GM21381 (cell line): ENCODE data around the gene ABHD11.
"Not testable (repeated sequence)": the region's sequence is repeated elsewhere in the genome, so short reads cannot be mapped to it uniquely, and the experiment has no call there.

Experiments used
- ATAC-seq: cut with Tn5 transposase; IDR thresholded peaks from one replicate; pipeline ENCODE4 v1.9.1; 2021; ENCODE audit warnings: mild to moderate bottlenecking, moderate library complexity; ENCODE audit not compliant: unreplicated experiment

Gene ABHD11

GRCh38 chr7:73746378-73746777 is 7.8 kb upstream of the ABHD11 start:
- ATAC-seq = no peak

DNA sequence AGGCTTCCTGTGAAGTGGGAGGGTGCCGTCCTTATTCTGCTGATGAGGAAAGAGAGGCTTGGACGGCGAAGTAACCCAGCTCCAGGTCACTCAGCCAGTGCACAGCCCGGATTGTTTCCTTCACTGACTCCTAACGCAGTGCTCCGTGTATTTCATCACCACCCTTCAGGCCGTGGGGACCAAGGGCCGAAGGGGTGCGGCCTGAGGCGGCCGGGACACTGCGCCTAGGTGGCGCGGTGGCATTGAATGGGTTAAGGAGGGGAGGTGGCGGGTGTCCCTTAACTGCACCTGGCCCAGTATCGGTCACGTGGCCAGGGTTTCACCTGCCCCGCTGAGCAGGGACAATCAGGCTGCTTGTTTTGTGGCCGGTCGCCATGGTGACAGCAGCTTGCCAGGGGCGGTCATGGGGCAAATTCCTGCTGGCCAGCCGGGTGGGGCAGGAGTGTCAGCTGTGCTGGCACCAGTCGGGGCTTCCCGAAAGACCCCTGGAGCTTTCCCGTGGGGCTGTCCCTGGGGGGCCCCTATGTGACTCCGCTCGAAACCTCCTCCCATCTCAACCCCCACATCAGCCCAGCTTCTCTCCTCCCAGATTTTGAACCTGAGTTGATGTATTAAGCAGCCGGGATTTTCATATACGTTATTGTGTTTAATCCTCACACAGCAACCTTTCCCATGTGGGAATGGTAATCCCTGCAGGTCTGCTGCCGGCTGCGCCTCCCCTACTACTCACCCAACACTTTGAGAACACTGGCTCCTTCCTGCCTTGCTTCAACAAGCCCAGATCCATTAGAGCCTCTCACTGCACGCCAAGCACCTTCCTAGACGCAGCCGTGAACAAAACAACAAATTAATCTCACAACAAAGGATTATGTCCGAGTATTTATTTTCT is 4.4 kb upstream of the ABHD11 start:
- ATAC-seq = no peak

DNA sequence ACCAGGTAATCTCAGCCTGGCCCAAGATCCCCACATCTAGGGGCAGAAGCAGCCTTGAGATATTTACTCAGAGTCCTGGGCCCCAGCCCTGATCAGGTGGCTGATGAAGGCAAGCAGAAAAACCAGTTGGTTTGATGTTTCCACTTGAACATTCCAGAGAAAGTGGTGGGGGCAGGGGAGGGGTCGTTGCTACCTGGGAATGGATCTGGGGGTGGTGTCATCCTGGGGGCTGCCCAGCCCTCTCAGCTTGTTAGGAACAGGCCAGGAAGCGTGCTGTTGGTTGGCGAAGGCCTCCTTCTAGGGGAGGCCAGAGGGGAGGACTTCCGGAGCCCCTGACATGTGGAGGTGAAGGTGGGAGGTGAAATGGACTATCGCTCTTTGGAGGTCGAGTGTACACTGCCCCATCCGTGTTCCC is 3.7 kb upstream of the ABHD11 start:
- no peak for ATAC-seq

GRCh38 chr7:73741600-73741999 is 3.0 kb upstream of the ABHD11 start:
- no peak for ATAC-seq

DNA sequence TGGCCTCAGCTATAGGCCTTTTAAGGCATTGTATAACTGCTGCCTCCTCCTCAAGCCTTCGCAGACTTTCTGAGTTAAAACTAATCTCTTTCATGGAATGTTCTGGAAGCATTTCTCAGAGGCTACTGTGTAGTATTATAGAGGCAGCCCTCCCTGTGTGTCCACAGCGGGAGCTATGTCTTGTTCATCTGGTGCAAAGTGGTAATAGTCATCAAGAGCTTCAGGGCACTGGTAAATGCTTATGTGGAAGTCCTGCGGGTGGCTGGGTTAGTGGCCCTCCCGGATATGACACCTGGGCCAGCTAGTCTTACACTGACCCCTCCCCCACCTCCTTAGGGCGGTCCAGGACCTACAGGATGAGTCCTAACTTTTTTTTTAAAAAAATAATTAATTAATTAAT is 2.2 kb upstream of the ABHD11 start:
- no peak for ATAC-seq

DNA sequence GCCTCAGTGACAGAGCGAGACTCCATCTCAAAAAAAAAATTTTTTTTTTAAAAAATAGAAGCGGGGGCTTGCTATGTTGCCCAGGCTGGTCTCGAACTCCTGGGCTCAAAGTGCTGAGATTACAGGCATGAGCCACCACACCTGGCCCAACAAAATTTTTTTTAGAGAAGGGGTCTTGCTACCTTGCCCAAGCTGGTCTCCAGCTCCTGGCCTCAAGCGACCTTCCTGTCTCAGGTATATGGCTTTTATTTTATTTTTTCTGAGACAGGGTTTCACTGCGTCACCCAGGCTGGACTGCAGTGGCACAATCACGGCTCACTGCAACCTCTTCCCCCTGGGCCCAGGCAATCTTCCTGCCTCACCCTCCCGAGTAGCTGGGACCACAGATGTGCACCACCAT is 1.6 kb upstream of the ABHD11 start:
- ATAC-seq = no peak

DNA sequence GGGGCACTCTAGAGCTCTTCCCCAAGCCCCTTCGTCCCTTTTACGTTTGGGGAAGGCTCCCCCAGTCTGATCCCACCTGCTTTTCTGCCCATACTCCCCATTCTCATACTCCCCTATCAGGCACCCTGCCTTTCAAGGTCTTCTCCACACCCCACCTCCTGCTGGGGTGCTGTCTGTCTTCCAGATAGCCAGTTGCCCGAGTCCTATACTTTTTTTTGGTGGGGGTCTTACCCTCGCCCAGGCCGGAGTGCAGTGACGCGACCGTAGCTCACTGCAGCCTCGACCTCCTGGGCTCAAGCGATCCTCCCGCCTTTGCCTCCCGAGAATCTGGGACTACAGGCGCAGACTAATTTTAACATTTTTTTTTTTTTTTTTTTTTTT is 775 bp upstream of the ABHD11 start:
- ATAC-seq = no peak

GRCh38 chr7:73738220-73738611 is 386 bp downstream of the ABHD11 start:
- no peak for ATAC-seq

- no peak for ATAC-seq
Measured at GRCh38 chr7:73737491-73738219, 947 bp downstream of the ABHD11 start.

DNA sequence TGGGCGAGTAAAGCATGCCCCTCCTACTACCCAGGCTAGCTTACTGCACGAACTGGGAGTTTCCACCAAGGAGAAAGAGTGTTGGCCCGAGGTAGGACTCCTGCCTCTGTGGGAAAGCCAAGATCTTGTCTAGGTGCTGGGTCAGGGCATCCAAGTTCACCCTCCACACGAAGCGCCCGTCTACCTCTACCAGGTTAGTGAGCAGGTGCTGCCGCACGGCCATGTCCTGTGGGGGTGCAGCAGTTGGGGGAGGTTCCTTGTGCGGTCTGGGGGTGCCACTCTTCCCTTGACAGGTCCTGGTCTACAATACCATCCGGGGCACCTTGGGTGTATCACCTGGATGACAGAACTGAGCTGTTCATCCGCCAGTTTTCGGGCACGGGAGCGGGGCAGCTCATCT is 1.7 kb downstream of the ABHD11 start:
- no peak for ATAC-seq

DNA sequence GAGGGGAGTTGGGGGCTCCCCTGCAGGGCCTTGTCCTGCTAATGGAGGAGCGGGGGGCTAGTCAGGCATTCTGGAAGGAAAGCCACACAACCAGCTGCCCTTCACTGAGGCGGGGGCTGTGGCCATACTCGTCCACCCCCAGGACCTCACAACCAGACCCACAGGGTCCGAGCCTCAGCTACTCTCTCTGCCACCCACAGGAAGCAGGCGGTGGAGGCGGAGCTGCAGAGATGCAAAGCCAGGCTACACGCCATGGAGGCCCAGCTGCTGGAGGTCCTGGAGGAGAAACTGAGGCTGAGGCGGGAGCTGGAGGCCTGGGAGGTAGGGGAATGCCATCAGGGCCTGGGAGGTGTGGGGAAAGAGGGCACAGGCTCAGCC is 3.1 kb downstream of the ABHD11 start:
- no peak for ATAC-seq

DNA sequence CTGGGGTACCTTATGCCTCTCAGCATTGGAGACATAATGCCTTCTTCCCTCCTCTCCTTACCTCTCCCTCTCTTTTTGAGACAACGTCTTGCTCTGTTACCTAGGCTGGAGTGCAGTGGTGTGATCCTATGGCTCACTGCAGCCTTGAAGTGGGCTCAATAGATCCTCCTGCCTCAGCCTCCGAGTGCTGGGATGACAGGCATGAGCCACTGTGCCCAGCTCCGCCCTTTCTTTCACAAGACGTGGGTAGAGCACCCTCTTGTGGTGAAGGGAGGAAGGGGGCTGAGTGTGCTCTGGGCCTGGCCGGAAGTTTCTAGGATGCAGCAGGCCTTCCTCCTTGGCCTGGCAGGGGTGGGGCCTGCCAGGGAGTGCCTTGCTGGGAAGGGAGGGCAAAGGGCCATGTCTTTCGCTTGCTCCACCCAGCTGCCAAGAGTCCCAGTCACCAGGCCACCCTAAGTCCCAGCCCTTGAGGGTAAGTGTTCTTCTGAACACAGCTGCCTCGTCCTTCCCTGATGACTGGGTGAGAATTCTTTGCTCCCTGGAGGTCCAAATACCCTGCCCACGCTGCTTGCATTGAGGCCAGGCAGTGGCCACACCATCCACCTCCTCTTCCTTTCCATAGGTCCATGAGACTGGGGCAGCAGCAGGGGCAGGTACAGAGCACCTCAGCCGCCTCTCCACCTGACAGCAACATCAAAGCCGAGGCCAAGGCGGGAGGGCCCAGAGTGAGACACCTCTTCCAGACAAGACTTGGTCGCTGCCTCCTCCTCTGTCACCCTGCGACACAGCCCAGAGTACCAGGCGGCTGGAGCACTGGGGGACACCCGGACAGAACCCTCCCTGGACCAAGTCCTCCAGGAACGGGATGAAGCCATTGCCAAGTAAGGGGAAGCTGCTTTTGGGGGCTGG is 3.7 kb downstream of the ABHD11 start:
- peak; percentile 29 for ATAC-seq

GRCh38 chr7:73732397-73732796 is 6.2 kb downstream of the ABHD11 start:
- ATAC-seq = no peak

GRCh38 chr7:73730485-73730884 is 8.1 kb downstream of the ABHD11 start:
- ATAC-seq = no peak

DNA sequence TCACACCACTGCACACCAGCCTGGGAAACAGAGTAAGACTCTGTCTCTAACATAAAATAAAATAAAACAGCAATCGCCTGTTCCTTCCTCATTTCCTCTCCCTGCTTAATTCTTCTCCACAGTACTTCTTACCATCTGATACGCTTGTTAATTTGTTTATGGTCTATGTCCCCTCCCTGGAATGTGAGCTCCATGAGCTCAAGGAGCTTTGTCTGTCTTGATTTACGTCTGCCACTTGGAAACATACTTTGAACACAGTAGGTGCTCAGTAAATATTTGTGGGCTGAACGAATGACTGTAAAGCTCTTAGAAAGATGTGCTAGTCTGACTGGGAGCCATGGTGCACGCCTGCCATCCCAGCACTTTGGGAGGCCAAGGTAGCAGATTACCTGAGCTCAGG is 10.1 kb downstream of the ABHD11 start:
- ATAC-seq = no peak

DNA sequence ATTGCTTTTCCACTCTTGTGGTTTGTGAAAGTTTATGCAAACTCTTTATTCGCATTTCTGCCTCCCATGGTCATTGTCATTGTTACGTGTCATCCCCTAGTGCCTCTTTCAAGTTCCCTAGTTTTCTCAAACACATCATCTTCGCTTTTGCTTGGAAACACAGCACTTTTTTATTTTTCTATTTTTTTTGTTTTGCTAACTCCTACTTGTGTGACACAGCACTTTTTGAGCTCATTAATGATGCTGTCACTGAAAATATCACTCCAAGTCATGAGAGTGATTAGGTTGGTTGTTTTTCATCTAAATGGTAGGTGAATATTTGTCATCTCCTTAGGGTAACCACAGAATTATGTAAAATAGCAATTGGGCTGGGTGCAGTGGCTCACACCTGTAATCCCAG is 10.7 kb downstream of the ABHD11 start:
- ATAC-seq = no peak

- ATAC-seq = no peak
Measured at GRCh38 chr7:73726083-73726466, 12.5 kb downstream of the ABHD11 start.

GRCh38 chr7:73723813-73724212 is 14.8 kb downstream of the ABHD11 start:
- ATAC-seq = no peak

- no peak for ATAC-seq
Measured at GRCh38 chr7:73722785-73723184, 15.8 kb downstream of the ABHD11 start.

DNA sequence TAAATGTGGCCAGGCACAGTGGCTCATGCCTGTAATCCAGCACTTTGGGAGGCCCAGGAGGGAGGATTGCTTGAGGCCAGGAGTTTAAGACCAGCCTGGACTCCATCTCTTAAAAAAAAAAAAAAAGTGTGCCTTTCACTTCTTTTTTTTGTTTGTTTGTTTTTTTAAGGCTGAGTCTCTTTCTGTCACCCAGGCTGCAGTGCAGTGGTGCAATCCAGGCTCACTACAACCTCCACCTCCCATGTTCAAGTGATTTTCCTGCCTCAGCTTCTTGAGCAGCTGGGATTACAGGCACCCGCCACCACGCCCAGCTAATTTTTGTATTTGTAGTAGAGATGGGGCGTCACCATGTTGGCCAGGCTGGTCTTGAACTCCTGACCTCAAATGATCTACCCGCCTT is 16.4 kb downstream of the ABHD11 start:
- not testable (repeated sequence) for ATAC-seq

DNA sequence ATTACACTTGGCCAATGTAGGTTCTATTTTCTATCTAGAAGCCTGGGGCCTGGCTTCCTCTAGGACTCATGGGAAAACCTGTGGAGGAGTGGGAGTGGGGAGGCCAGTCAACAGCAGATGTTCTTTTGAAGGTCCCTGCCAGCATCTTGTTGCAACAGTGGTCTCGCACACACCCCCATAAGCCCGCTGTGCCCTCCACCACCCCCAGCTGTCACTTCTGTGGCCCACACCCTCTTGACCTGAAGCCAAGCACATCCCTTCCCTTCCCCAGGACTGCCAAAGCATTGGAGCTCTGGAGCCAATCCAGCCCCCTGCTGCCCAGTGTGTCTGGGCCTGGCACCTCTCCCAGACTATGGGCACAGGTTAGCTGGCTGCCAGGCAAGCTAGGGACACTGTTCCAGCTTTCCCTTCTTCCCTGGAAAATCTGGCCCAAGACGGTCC is 17.2 kb downstream of the ABHD11 start:
- ATAC-seq = no peak
